ENCODE results near the gene LHX4.

Gene LHX4

GRCh38 chr1:180229483-180230415 lies at the start of gene LHX4:
LHX4 (plus strand) TSS chr1:180230264; CDS start chr1:180230530, 266 bp downstream.
- peak; percentile 64 for DNase-seq (ENCODE audit: low read depth)

- DNase-seq (ENCODE audit: low read depth) = peak; percentile 52
These were observed 49.0 kb upstream of the LHX4 start for GRCh38 chr1:180181048-180181447.

- DNase-seq (ENCODE audit: low read depth) = no peak
These were observed 47.9 kb upstream of the LHX4 start for GRCh38 chr1:180181996-180182642.

GRCh38 chr1:180182643-180183311 lies 47.3 kb upstream of the LHX4 start:
- DNase-seq (ENCODE audit: low read depth) = no peak

- no peak for DNase-seq (ENCODE audit: low read depth)
These were observed 46.6 kb upstream of the LHX4 start for GRCh38 chr1:180183426-180183825.

GRCh38 chr1:180184041-180184440 lies 46.0 kb upstream of the LHX4 start:
- DNase-seq (ENCODE audit: low read depth) = no peak

- DNase-seq (ENCODE audit: low read depth) = no peak
These were observed 44.8 kb upstream of the LHX4 start for GRCh38 chr1:180185281-180185680.

GRCh38 chr1:180185971-180186645 lies 44.0 kb upstream of the LHX4 start:
- no peak for DNase-seq (ENCODE audit: low read depth)

- peak; percentile 34 for DNase-seq (ENCODE audit: low read depth)
These were observed 43.2 kb upstream of the LHX4 start for GRCh38 chr1:180186831-180187230.

- no peak for DNase-seq (ENCODE audit: low read depth)
These were observed 42.4 kb upstream of the LHX4 start for GRCh38 chr1:180187626-180188025.

GRCh38 chr1:180188091-180188506 lies 42.0 kb upstream of the LHX4 start:
- peak; percentile 68 for DNase-seq (ENCODE audit: low read depth)

- DNase-seq (ENCODE audit: low read depth) = no peak
These were observed 41.3 kb upstream of the LHX4 start for GRCh38 chr1:180188684-180189175.

- DNase-seq (ENCODE audit: low read depth) = no peak
These were observed 40.0 kb upstream of the LHX4 start for GRCh38 chr1:180190091-180190490.

GRCh38 chr1:180192172-180192571 lies 37.9 kb upstream of the LHX4 start:
- no peak for DNase-seq (ENCODE audit: low read depth)

GRCh38 chr1:180193141-180194047 lies 36.7 kb upstream of the LHX4 start:
- DNase-seq (ENCODE audit: low read depth) = no peak

GRCh38 chr1:180194048-180194425 lies 36.0 kb upstream of the LHX4 start:
- DNase-seq (ENCODE audit: low read depth) = no peak

GRCh38 chr1:180194546-180195207 lies 35.4 kb upstream of the LHX4 start:
- DNase-seq (ENCODE audit: low read depth) = no peak

- DNase-seq (ENCODE audit: low read depth) = no peak
These were observed 34.7 kb upstream of the LHX4 start for GRCh38 chr1:180195401-180195800.

GRCh38 chr1:180195916-180196315 lies 34.1 kb upstream of the LHX4 start:
- no peak for DNase-seq (ENCODE audit: low read depth)

- DNase-seq (ENCODE audit: low read depth) = no peak
These were observed 33.5 kb upstream of the LHX4 start for GRCh38 chr1:180196436-180197003.

Measured in ELR (cell line).